HG03108 (cell line): ENCODE results near the gene FKBP14.

Experiments
- ATAC-seq: cut with Tn5 transposase; IDR thresholded peaks from one replicate; pipeline ENCODE4 v1.9.1; 2021; ENCODE audit warnings: moderate library complexity; ENCODE audit not compliant: unreplicated experiment

The FKBP14 gene

DNA sequence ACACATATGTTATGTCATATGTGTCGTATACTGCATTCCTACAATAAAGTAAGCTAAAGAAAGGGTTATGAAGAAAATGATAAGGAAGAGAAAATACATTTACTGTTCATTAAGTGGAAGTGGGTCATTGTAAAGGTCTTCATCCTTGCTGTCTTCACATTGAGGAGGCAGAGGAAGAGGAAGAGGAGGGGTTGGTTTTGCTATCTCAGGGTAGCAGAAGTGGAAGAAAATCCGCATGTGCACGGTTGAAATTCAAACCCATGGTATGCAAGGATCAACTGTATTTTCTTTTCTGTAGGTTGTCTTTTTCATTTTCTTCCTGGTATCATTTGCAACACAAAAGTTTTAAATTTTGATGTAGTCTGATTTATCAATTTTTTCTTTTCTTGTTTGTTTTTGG lies 8.0 kb upstream of the FKBP14 start:
- ATAC-seq, result no peak

DNA sequence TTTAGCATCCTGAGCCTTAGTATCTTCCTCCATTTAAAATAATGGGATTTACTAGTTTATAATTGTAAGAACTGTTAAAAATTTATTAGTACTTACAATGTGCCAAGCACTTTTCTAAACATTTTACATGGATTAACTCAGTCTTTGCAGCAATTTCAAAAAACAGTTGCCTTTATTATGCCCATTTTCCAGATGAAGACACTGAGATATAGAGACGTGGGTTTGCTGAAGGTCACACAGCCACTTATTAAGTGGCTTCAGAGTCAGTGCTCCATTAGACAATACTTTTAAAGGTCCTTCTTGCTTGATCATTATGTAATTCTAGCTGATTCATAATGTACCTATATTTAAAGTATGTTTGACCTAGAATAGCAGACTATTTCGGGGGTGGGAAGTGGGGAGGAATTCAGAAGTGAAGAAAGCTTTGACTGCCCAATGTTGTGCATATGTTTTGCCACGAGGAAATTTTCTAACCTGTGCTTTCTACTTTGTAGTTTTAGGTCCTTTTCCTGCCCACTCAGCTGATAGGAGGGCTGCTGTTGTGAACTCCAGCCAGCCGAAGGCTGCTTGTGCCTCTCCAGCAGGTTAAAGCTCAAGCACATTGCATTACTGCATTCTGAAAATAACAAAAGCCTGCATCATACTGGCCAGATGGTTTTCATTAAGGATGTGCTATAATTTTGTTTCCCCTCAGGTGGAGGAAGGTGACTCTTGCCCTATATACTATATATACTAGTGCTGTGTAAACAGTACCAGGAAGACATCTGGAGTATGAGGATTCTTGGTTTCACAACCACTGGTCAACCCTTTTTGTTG lies 6.0 kb upstream of the FKBP14 start:
- no peak for ATAC-seq

DNA sequence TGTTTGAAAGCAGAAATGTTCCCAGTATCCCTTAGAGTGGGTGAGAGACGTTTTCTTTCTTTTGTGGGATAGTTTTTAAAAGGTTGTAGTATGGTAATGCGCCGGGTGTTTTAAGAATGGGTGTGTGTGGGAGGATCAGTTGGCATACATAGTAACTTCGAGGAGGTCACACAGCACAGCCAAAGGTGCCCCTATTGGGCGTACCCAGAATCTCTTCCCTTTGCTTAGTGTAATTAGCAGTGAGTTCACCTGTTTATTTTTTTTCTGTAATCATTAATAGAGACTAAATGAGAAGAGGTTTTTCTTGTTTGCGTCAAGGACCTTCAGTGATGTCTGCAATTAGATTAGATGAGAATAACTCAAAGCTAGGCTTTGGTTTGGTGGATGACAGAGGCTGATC lies 3.2 kb upstream of the FKBP14 start:
- ATAC-seq, result no peak

DNA sequence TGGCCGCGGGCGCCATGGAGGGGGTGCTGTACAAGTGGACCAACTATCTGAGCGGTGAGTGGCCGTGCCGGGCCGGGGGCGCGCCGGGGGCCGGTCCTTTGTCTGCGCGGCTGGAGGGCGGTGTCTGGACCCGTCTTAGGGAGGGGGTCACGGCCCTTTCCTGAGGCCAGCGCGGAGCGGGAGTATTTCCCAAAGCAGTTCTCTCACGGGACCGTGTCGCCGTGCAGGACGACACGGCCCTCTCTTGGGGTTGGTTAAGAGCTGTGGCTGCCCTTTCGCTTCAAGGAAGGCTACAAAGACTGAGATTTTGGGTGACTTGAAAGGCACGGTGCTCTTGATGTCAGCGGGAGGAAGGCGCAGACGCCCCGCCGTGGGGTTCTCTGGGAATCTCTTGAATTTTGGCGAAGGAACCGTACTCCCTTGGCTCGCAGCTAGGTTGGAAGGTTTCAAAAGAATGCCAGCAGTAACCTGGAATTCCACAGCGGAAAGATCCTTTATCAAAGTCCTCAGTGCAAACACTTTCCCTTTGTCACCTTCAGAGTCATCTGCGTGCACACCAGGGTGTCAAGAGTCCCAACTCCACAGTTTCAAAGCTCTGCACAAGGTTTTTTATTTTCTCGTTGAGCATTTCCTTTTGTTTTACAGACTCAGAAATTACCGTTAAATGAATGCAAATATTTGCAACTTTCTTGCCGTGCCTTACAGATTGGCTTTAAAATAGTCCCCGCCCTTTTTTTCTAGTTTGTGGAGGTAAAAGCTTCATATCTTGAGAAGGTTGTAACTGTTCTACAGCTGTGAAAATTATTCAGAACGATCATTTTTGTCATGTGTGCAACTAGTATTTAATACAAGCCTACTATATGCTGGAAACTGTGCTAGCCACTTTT lies 2.5 kb upstream of the FKBP14 start:
- peak; percentile 13 for ATAC-seq

DNA sequence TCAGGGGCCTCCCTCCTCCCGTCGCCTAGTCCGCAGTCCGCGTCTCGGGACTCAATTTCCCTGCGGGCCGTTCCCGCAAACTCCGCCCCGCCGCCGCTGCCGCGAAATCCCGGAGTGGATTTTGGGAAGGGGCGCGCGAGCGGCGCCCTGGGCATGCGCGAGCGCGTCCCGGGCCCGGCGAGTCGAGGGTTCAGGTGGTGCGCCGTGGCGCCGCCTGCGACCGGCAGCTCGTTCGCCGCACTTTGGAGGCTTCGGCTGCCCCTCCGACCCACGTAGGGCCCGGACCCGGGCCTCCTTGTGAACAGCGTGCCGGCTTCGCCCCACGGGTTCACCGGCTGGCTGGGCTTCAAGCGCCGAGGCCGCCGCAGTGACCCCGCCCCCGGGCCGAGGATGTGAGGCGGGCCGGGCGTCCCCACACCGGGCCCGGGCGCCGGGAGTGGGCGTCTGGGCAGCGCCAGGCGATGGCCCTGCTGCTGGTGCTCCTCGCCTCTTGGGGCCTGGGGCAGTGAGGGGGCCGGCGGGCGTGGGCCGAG lies 1.8 kb upstream of the FKBP14 start, which contains the start of gene PLEKHA8:
TSS of gene PLEKHA8 (plus strand) at position 197 of the 533 bp plus-strand sequence. CDS start 351 bp downstream, outside the sequence.
- peak; percentile 44 for ATAC-seq

DNA sequence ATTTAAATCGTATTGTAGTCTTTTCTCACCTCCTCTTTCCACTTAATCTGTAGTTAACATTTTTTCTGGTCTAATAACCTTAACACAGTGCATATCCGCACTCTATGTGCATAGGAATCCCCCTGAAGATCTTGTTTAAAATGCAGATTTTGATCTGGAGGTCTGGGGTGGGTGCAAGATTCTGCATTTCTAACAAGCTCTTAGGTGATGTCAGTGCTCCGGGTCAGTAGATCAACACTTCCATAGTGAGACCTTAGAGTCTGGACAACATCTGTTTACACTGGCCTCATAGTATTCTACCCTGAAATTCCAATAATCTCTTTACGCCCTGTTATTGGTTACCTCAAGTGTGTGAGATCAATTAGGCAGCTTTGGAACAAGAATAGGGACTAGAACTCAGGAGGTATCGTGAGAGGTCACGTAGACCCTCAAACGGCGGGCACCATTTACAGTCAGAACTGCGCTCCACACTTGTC lies 1.3 kb upstream of the FKBP14 start:
- ATAC-seq, result peak; percentile 0

DNA sequence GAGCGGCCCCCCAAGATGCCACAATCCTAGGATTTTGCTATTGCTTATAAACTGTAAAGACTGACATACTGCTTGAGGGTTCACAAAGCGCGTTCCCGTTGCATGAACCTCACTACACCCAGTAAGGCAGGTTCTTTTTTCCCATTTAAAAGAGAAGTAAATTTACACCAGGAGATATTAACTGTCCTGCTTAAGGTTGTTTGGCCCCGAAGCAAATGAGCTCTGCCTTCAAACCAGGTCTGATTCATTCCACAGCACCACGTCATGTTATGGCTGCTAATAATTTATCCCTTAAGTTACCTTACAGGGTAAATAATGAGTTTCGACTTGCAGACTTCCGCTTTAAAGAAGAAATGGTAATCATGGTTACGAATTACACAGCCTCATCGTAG lies 559 bp upstream of the FKBP14 start:
- ATAC-seq, result no peak

DNA sequence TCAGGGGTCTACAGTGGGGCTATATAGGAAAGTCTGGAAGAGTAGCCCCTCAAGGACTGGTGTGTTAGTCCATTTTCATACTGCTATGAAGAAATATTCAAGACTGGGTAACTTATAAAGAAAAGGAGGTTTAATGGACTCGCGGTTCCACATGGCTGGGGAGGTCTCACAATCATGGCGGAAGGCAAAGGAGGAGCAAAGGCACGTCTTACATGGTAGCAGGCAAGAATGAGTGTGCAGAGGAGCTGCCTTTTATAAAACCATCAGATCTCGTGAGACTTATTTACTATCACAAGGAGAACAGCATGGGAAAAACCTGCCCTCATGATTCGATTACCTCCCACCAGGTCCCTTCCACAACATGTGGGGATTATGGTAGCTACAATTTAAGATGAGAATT lies 3.0 kb downstream of the FKBP14 start:
- no peak for ATAC-seq

DNA sequence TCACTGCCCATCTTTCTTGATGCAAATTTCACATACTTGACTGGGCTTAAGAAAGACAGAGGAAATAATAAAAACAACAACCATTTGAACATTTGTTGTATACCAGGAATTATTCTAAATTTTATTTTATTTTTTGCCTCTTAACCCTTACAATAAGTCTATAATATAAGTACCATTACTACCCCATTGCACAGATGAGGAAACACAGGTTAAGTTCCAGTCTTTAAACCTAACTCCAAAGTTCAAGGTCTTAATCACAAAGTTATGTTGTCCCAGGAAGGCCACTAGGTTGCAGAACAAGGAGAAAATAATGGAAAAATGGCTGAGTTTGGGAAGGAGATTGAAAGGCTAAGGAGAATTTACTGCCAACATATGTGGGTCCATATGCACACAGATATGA lies 3.5 kb downstream of the FKBP14 start:
- ATAC-seq, result no peak

DNA sequence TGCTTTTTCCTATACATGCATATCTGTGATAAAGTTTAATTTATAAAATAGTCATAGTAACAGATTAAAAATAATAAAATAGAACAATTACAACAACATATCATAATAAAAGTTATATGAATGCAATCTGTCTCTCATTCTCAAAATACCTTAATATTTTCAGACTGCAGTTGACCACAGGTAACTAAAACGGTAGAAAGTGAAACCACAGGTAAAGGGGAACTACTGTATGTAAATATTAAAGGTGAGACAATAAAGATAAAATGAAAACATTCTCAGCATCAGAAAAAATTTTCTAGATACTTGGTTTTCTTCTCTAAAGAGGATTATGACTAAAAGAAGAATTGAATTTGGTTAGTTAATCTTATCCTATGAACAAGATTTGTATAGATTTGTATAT lies 6.0 kb downstream of the FKBP14 start:
- no peak for ATAC-seq

DNA sequence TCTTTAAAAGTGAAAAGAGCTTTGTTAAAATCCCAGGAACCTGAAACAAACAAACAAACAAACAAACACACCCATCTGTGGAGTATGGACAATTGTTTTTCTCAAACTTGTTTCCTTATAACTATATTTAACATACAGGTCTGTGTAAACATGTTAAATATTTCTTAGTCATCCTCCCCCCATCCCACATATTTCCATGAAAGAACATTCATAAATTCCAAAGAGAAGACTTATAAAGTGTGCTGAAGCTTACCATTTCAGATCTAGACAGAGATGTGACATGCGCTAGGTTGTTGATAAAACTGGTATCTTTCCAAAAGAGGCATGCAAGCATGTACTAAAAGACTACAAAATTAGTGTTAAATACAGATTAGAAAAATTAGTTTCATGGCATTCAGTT lies 6.5 kb downstream of the FKBP14 start:
- no peak for ATAC-seq

DNA sequence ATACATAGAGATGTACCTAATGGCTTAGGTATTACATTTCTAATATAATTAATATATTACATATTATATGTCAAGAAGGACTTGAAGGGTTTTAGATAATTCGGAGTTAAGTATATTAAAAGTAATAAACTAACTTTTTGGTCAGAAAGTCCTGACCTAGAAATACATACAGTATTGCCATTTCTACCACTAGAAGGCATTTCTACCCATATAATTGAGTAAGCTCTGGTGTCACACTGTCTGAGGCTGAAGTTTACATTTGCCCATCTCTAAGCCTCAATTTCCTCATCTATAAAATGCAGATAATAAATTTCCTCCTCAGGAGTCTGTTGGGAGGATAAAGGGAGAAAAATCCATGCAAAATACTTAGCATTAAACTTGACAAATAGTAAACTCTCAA lies 7.1 kb downstream of the FKBP14 start:
- ATAC-seq, result no peak

DNA sequence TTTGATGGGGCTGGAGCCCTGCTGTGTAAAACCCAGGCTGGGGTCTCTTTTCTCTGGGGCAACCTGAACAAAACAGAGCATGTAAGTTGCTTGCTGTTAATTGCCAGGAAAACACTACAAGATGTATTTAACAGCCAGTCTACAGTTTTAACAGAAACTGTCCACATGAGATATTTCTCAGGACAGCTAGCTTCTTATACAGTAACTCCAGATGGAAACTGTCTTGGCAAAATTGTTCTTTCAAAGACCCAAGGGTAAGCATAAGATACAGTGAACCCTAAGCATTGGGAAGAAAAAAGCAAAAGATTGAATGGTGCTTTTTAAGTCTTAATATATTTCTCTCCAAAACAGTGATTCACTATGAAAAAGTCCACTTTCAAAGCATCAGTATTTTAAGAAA lies 8.1 kb downstream of the FKBP14 start:
- no peak for ATAC-seq

DNA sequence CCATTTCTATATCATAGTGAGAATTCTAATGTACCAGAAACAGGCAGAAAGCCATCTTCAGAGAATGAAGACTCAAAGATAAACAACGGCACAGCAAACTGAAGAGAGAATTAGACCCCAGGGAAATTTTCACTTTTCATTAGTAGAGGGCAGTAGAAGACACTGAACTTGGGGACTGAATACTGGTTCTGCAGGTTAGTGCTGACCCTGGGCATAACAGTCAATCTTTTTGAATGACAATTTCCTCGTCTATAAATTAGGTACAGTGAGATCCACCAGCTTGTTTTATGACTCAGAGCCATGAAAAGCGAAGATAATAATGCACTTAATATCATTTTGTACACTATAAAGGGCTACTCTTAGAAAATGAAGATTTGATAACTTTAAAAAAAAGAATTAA lies 13.7 kb downstream of the FKBP14 start:
- no peak for ATAC-seq

DNA sequence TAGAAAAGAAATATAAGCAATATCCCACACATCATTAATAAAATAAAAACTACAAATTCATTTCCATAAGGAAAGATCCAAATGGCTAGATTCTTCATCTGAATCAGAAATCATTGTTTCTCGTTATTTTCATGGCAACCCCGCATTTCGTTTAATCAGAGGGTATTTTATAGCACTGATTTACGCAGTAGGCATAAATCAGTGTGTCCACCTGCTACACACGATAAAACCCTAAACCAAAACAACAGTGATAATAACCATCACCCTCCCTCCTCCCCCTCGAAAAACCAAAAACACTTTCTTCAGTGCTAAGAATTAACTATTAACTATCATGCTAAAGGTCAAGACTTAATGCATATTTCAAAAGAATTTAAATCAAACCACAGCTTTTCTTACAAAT lies 16.5 kb downstream of the FKBP14 start:
- ATAC-seq, result no peak

DNA sequence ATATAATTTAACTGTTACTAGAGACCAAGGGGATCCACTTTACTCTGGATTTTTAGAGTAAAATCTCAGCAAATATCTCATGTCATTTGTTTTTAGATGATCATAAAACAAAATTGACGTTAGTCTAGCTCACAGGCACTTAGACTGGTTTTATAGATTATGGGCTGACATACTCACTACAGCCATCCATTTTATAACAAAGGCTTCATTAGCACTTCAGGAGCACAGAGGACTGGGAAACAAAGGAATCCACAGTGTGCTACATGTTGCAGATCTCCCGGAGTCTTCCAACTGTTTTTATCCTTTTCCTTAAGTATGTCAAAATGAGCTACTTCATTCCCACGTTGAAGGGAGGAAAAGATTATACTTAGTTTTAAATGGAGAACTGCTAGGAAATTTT lies 21.0 kb downstream of the FKBP14 start:
- ATAC-seq, result no peak

DNA sequence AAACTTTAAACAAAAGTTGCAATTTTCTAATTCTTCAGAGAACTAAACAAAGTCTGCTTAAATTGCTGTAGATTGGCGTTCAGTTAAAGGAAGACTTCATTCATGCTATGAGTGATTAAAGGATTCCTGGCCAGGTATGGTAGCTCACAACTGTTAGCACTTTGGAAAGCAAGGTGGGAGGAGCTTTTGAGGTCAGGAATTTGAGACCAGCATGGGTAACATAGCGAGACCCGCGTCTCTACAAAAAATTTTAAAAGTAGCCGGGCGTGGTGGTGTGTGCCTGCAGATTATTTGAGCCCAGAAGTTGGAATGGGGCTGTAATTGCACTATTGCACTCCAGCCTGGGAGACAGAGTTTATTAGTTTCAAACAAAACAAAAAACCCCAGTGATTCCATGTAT lies 23.4 kb downstream of the FKBP14 start:
- ATAC-seq, result no peak

DNA sequence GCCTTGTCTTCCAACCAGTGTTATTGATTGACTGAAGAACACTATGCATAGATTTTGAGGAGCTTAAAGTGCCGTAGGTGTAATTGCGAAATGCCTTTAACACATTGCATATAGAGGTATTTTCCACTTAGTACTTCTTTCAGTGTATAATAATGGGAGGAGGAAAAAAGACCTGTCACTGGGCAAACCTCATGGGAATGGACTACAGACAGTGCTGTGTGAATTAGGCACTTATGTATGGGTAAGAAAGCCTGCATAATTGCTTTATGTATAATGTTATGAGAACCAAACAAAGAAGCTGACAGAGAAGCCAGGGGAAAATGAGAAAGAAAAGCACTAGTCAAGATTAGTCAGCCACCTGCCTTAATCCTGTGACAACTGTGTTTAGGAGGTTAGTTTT lies 24.5 kb downstream of the FKBP14 start:
- no peak for ATAC-seq

DNA sequence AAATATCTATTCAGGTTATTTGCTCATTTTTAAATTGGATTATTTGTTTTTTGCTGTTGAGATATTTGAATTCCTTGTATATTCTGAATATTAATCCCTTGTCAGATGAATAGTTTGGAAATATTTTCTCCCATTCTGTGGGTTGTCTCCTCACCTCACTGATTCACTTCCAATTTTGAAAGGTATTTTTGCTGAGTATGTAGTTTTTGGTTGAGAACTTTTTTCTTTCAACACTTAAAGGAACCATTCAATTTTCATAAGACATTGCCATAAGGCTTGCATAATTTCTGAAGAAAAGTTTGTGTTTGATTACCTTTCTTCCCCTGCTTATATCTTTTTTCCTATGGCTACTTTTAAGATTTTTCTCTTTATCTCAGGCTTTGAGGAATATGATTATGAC lies 28.0 kb downstream of the FKBP14 start:
- ATAC-seq, result no peak

DNA sequence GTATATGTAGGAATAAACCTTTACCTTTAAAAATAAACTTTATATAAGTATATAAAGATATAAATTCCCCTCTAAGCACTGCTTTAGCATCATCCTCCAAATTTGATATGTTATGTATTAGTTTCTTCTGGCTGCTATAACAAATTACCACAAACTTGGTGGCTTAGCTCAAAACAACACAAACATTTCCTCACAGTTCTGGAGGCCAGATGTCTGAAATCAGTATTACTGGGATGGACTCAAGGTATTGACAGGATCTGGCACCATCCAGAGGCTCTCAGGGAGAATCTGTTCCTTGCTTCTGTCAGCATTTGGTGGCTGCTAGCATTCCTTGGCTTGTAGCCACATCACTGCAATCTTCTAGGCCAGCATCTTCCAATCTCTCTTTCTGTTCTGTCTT lies 30.2 kb downstream of the FKBP14 start:
- no peak for ATAC-seq

DNA sequence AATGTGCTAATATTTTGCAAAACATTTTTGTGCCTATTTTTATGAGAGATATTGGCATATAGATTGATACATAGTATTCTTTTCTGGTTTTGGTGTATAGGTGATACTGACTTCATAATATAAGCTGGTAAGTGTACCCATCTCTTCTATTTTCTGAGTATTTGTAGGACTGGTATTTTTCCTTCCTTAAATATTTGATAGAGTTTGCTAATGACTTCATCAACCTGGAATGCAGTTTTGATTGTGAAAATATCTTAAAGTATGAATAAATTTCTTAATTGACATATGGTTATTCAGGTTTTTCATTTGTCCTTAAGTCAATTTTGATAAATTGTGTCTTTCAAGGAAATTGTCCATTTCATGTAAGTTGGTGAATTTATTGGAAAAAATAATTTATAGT lies 30.9 kb downstream of the FKBP14 start:
- no peak for ATAC-seq

DNA sequence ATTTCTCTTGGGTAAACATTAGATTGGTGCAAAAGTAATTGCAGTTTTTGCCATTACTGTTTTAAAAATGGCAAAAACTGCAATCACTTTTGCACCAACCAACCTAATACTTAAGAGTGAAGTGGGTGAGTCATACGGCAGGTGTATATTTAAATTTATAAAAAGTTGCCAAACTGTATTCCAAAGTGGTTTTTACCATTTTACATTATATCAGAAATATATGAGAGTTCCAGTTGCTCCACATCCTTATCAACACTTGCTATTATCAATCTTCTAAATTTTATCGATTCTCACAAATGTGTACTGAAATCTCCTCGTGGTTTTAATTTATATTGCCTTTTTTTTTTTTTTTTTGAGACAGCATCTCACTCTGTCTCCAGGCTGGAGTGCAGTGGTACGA lies 33.4 kb downstream of the FKBP14 start:
- no peak for ATAC-seq
